Measurements from ENCODE around the gene C5orf63. TPM values are rescaled to one million over a fixed set of nuclear protein-coding genes. Genes with fewer than 3 reads are reported as not detected.
"Not testable (repeated sequence)": the region's sequence is repeated elsewhere in the genome, so short reads cannot be mapped to it uniquely, and the experiment has no call there.

Gene C5orf63
- polyA plus RNA-seq, 1 donor: 22.3 TPM

DNA sequence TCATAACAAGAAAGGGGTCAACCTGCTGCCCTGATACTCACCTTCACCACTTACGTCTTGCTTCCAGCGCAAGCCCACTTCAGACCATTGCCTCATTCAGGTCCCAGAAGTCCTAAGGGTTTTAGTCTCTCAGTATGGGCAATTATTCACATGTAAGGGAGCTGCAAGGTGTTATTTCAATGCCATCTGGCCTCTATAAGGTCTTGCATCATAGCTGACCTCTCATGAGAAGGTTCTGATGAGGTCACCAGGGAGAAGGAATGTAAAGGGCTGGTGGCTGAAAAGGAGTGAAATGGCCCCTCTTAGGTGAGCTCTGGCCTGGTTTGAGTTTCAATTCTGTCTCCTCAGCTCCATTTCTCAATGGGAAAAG is 41.5 kb downstream of the C5orf63 start:
- no peak for DNase-seq

DNA sequence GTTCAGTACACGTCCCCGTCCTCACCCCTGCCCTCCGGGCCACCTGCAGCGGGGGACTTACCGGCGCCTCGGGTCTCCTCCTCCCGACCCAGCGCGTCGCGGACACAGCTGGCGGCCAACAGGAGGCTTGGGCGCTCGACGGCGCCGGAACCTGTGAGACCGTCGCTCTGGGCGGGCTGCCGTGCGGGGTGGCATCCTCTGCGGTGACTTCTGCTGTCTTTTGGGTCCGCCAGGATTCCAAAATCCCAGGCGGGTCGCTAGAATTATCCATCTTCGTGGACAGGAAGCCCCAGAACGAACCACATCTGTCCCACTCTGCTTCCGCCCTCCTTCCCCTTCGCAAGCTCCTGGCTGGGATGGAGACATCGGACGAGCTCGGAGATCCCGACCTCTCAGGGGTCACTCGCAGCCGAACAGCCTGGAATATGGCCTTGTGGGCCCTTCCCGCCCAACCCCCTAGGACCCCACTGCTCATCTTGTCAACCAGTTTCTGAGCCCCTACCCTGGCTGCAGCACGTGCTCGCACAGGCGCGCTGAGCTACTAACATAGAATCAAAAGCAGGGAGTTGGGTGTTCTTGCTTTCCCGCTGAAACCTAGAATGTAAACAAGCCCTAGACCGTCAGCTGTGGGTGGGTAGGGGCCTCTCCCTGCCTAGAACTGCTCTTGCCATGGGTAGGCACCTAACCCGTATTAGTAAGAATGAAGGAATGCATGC is 42.0 kb downstream of the C5orf63 start:
- DNase-seq: no peak

DNA sequence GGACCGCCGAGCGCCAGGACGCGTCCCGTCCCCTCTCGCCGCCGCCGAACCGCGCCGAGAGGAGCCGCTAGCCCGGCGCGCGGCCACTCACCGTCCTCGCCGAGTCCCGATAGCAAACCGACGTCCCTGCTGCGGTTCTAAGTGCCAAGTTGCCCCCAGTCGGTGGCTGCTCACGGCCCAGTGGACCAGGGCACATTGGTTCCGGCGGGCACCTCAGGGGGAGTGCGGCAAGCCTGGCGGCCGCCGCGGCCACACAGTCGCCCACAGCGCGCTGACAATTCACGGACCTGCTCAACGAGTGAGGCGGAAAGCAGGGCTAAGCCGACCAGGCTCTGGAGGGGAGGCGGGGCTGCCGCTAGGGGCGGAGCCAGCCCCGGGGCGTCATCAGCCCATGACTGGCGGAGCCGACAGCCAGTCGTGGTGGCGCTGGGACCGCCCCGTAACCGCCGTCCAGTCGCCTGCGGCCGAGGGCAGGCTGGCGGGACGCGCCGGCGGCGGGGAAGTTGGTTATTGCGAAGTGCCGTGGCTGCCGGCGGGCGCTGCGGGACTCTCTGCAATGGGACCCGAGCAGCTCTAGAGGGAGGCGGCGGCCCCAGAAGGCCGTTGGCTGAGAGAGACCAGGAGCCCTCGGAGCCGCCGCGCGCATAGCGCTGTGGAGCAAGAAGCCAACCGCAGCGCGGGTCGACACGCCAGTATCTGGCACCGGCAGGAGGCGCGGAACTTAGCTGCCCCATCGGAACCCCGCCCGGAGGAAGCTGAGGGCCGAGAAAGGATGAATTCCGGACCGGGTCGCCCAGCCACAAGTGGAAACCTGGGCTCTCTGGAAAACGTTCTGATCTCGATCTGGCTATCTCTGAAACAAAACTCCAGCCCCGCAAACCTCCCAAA is 42.8 kb downstream of the C5orf63 start, which contains the start of gene MARCHF3:
MARCHF3 (minus strand) TSS at position 300 of the 888 bp plus-strand sequence. CDS start 112,387 bp downstream, outside the sequence.
- DNase-seq: peak; percentile 93

DNA sequence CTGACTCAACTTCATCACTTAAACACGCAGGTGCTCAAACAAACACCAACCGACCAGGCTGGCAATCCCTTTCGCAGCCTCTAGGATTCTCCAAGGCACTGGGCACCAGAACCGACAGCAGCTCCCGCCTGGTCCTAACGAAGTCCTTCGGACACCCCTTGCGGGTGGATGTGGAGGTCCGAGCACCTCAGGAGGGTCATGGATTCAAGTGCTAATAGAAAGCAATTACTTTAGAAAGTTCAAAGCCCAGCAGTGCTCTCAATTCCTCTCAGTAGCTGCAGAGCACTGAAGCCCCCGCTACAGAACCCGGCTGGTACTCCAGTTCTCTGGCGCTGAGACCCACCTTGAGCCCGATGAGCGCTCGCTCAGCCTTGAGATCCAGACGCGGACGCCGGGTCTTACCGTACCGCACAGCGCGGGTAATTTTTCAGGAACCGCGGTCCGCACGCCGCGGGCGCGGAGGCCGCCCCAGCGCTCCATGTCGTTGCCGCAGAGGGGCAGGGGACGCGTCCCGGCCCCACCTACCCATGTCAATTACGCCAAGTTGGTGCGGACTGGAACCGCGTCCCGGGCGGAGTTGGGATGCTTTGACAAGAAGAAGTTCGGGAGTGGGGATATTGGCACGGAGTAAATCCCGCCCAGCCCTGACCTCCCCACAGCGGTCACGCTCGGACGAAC is 43.6 kb downstream of the C5orf63 start:
- DNase-seq: peak; percentile 65

DNA sequence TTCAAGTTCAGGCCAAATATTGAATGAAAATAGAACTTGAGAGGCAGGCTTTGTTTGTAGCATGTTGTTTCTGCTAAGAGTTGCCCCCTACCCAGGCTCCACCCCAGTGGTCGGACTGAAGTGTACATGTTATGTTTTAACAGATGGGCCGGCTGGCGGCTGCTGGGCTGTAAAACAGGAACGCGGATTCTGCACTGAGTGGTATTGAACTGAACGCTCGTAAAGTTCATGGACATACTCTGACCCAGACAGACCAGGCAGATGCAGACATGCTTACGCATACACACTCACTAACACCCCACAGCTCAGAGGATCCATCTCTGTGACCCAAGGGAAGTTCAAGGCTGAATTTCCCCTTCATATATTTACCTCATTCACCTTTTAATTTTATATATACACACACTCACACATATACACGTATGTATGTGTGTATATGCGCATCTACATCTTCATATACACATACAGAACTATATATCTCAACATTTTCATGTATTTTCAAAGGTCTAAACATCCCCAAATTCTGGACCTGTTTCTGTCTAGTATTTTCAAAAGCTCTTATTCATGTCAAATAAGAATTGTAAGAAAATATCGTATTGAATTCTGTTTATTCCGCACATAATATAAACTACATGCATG is 44.4 kb downstream of the C5orf63 start:
- DNase-seq: no peak

DNA sequence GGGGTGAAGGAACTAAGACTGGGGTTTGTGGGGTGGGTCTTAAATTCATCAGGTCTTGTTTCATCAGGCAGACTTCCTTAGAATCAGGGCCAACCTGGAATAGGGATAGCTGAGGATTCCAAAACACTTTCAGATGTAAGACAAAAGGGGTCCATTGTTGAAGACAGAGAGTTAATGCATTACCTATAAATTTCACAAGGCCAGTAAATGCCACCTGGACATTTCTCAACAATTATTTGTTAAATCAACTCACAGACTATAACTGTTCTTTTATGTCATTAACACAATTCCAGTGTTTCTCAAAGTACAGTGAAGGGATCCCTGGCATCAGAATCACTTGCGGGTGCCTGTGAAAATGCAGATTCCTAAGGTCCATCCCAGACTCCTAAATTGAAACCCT is 45.8 kb downstream of the C5orf63 start:
- no peak for DNase-seq

DNA sequence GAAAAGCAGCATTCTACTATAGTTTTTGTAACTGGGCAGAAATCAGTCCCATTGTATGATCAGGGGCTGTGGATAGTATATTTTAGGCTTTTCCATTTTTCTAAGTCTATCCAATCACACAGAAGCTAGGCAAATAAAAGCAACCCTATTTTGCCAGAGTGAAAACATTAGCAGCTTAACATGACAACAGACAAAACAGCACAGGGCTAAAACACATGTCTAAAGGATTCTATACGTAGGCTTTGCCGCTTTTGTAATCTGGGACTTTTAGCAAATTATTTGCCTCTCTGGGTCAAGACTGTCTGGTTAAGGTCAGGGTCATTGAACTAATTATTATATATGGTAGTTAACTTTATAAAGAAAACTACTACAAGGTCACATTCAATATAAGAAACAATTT is 47.1 kb downstream of the C5orf63 start:
- no peak for DNase-seq

DNA sequence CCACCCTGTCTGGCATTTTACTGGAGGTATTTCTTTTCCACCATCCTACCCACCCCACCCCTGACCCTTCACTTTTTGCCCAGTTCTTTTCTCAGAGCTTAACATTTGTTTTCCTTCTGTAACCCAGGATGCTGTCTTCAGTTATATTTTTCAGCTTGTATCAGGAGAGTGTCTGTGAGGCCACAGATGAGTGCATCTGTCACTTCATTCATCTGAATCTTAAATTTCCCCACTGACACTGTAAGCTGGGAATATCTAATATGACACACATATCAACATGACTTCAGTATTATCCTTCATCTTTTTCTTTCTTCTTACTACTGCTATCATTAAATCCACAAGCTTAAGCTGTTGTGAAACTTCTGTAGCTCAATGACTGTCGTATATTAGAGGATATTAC is 47.8 kb downstream of the C5orf63 start:
- no peak for DNase-seq

DNA sequence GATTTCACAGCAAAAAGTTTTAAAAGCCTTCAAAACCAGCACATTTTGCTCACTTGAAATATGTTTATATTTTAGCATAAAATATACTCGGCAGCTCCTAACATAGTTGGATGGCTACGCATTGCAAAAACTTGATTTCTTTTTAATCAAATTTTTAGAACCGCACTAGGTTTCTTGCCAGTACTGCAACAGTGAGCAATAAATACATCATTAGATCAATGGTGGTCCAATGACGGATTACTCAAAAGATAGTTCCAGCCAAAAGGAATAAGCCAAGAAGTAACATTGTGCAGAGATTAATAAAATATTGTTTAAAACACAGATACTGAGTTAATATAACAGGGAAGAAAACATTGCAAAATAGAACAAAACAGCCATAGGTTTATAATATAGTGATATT is 48.5 kb downstream of the C5orf63 start:
- DNase-seq: no peak

DNA sequence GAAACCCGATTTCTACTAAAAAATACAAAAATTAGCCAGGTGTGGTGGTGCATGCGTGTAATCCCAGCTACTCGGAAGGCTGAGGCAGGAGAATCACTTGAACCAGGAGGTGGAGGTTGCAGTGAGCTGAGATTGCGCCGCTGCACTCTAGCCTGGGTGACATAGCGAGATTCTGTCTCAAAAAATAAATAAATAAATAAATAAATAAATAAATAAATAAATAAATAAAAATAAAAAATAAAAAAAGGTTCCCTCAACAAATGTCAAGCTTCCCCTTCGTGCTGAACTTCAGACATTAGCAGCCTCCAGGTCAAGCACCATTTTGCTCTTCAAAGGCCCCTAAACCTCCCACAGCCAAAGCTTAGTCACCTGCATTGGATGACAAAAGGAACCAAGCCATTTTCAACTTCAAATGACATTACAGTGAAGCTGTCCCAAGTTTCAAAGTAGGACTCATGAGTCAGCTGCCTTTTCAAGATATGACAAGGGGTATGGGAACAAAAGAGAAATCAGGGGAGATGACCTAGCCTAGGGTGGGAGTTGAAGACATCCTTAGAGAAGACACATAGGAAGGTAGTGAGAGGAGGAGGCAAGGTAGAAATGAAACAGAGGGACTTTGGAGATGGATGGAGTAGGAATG is 49.6 kb downstream of the C5orf63 start:
- not testable (repeated sequence) for DNase-seq

DNA sequence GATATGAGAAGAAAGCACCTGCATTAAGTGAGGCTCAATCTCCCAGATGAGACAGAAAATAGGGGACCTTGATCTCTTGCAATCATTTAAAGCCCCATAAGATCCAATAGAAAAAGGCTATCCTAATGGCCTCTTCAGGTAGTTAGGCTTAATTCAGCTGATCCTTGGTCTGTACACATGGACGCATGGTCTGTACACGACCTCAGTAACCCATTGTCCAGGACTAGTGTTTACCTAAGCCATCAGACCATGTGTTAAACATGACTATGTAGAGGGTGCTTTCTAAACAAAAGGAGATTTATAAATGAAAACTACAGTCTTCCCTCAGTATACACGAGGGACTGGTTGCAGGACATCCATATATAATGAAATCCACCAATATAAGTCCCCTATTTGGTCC is 50.5 kb downstream of the C5orf63 start:
- no peak for DNase-seq

DNA sequence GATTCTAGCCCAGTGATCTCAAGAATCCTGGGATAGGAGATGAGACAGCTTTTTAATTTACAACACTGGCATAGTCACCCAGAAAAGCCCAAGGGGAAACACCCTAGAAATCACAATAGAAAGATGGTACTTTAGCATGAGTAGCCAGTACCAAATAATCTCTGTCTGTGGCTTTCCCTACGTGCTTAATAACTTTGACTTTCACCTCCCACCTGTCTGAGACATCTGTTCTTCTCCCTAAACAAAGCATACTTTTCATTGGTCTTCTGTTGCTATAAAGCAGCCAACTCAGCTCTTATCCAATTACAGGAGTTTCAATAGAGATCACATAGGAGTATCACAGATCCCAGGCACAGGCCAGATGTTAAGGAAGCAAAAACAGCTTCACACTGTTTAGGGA is 53.4 kb downstream of the C5orf63 start:
- DNase-seq: no peak

DNA sequence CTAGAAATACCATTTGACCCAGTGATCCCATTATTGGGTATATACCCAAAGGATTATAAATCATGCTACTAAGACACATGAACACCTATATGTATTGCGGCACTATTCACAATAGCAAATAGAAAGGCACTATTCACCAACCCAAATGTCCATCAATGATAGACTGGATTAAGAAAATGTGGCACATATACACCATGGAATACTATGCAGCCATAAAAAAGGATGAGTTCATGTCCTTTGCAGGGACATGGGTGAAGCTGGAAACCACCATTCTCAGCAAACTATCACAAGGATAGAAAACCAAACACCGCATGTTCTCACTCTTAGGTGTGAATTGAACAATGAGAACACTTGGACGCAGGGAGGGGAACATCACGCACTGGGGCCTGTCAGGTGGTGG is 56.6 kb downstream of the C5orf63 start:
- DNase-seq: not testable (repeated sequence)

DNA sequence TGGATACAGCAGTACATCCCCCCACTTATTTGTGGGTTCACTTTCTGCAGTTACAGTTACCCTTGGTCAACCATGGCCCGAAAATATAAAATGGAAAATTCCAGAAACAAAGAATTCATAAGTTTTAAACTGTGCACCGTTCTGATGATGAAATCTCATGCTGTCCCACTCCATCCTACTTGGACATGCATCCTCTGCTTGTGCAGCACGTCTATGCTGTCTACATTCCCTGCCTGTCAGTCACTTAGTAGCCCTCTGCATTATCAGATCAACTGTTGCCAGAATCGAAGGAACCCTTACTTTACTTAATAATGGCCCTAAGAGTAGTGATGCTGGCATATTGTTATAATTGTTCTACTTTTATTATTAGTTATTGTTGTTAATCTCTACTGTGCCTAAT is 57.6 kb downstream of the C5orf63 start:
- DNase-seq: no peak

DNA sequence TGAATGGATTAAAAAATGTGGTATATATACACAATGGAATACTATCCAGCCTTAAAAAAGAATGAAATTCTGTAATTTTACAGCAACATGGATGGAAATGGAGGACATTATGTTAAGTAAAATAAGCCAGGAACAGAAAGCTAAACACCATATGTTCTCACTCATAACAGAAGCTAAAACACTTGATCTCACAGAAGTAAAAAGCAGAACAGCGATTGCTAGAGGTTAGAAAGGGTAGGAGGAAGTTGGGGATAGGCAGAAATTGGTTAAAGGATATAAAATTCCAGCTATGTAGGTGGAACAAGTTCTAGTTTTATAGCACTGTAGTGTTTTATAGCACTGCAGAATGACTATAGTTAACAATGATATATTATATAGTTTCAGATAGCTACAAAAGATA is 58.7 kb downstream of the C5orf63 start:
- DNase-seq: no peak

DNA sequence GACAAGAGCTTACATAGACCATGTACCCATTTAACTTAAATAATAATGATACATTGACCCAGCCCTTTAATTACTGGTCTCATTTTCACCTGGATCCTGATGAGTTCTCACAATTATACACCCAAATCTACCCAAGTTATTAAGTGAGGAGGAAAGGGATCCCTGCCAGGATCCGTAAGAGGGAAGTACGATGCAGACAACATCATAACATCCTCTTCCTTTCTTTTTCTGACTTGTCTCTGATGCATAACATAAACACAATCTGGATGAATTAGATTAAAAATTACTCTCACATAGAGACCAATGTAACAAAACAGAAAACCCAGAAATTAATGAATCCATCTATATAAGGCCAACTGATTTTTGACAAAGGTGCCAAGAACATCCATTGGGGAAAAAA is 59.9 kb downstream of the C5orf63 start:
- DNase-seq: no peak

DNA sequence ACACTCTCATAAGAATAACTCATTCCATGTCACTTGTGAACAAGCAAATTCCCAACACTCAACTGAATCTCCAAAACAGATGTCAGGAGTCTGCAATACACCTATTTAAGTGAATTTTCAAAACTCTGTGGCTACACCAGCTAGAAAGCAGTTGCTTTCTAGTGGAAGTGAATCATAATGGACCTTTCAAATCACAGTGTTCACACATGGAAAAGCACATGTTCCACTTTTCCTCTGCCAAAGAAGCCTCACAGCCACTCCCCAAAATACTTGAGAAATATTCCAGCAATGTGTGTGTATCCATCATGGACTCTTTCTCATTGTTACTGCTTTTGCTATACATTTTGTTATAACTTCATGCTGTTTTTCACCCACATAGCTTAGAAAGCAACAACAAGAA is 60.4 kb downstream of the C5orf63 start:
- no peak for DNase-seq

DNA sequence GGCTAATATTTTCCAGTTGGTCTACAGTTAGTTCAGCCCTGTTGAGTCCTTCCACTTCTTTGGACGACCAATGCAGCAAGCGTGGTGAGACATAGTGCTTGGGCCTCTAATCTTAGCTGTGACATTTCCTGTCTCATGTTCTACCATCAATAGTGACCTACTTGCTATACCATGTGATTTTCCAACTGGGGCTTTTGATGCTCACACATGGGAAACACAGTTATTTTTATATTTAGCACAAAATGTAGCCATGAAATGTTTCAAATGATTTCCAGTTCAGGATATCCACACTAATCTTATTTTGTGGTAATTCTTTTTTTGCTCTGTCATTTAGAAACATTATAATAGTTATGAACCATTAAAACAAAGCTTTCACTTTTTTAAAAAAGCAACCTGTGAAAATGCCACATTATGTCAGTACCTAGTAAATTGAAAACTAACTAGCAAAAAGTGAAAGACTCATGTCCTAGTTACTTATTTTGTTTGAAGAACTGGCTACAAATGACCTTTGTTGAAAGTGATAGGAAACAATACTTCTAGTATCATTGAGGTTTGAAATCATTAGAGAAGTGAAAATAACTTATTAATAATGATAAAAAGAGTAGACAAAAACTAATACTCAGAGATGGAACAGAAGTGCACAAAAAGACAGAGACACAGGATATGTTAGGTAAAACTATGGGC is 61.2 kb downstream of the C5orf63 start:
- no peak for DNase-seq

DNA sequence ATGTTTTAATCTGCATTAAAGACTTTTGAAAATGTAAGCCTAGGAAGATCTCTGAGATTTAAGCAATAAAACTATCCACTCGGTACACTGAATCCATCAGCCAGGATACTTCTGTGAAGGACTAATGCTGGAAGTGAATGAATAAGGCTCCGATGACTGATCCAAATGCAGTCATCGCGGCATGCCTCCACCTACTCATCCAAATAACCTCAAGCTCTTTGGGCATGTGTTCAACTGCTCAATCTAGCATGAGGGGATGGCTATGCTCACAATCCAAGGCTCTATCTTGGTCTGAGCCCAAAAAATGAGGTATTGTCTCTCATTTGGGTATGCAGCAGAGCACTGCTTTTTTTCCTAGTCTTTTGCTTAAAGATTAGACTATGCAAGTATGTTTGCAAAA is 62.1 kb downstream of the C5orf63 start:
- no peak for DNase-seq

DNA sequence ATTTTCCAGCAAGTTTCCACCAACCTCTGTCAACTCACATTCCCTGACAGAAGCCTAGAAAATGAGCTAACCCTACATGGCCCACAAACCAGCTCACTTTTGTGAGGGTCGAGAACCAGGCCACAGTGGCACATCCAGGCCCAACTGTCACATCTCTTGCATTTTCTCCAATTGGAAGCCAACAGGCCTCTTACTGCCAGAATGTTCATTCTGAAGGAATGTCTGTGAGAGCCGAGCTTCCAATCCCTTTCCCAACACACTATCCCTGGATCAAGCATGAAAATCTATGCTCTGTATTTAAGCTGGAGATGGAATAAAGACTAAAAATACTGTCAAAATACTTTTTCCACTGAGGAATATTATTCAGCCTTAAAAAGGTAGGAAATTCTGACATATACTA is 62.9 kb downstream of the C5orf63 start:
- no peak for DNase-seq

DNA sequence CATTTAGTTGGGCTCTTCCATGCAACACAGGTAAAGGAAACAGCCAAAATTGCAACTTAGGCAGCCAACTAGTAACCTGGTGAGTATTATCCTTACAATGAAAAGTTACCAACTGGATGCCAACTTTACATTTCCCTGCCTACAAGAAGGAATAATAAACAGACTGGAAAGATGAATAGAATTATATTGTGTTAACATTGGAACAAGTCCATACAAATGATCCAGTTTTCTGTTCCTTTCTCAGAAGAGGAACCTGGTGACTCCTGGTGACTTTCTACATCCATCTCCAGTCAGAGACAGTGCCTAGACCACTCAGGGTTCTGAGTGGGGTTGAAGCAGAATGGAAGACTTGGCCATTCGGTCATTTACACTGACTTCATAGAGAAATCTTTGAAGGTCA is 63.5 kb downstream of the C5orf63 start:
- no peak for DNase-seq
